ENCODE results near the gene PDCD1.

PDCD1 gene

DNA sequence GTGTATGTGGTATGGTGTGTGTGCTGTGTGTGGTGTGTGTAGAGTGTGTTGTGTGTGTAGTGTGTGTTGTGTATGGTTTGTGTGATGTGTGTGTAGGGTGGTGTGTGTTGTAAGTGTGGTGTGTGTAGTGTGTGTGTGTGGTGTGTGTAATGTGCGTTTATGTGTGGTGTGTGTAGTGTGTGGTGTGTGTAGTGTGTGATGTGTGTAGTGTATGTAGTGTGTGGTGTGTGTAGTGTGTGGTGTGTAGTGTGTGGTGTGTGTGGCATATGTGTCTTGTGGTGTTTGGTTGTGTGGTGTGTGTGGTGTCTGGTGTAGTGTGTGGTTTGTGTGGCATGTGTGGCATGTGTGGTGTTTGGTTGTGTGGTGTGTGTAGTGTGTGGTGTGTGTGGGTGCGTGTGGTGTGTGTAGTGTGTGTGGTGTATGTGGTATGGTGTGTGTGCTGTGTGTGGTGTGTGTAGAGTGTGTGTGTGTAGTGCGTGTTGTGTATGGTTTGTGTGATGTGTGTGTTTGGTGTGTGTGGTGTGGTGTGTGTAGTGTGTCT, 6.8 kb upstream of the PDCD1 start:
- no peak for DNase-seq (ENCODE audit: low spot score)

DNA sequence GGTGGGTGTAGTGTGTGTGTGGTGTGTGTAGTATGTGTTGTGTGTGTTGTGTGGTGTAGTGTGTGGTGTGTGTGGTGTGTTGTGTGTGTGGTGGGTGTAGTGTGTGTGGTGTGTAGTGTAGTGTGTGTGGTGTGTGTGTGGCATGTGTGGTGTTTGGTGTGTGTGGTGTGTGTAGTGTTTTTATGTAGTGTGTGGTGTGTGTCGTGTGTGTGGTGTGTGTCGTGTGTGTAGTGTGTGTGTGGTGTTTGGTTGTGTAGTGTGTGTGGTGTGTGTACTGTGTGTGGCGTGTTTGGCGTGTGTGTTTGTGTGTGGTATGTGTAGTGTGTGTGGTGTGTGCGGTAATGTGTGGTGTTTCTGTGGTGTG, 6.1 kb upstream of the PDCD1 start:
- no peak for DNase-seq (ENCODE audit: low spot score)

DNA sequence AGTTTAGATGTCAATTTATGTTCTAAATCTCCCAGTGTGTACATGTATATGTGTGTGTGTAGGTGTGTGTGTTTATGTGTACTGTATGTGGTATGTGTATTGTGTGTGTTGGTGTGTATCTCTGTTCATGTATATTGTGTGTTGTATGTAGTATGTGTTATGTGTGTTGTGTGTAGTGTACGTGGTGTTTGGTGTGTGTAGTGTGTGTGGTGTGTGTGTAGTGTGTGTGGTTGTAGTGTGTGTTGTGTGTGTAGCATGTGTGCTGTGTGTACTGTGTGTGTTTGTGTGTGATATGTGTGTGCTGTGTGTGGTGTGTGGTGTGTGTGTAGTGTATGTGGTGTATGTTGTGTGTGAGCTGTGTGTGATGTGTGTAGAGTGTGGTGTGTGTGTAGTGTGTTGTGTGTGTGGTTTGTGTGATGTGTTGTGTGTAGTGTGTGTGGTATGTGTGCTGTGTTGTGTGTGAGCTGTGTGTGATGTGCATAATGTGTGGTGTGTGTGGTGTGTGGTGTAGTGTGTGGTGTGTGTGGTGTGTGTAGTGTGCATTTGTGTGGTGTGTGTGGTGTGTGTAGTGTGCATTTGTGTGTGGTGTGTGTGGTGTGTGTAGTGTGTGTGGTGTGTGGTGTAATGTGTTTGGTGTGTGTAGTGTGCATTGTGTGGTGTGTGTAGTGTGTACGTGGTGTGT, 5.6 kb upstream of the PDCD1 start:
- no peak for DNase-seq (ENCODE audit: low spot score)

DNA sequence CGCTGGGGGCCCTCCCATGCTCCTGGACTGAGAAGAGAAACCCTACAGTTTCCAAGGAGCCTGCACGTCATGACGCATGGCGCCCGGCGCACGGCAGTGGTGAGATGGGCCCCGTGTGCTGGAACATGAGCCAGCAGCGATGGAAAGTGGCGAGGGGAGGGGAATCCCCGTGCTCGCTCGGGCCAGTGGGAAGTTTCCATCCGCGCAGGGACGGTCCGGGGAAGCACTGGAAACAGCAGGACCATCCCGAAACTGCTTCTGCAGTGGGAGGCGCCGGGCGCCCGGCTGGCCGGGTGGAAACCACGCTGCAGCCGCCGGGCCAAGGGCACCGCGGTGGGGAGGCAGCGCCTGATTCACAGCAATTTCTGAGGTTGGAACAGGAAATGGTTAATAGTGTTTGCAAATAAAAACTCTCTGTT, 4.9 kb upstream of the PDCD1 start:
- DNase-seq (ENCODE audit: low spot score): no peak

DNA sequence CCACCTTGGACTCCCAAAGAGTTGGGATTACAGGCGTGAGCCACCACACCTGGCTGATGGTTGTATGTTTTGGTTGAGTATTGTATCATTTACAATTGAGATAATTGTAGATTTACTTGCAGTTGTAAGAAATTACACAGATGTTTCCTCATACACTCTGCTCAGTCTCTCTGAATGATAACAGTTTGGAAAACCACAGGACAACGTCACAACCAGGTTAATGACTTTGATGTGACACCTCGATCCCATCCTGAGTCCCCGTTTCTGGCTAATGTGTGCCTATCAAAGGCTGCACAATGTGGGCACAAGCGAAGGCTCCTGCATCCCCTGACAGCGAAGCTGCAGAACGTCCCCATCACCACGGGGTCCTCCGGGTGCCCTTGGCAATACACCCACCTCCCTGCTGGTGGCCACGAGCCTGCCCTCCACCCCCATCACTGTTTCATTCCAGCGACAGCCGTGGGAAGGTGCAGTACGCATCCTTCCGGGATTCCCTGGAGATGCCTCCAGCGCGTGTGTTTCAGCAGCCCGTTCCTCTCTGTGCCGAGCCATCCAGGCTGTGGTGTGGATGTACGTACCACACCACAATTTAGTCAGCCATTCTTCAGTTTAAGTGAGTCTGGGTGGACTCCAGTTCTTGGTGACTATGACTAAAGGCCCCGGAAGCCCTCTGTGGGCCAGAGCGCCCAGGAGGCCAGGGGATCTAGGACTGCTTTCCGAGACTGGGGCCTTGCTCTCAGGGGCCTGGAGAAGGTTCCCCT, 4.3 kb upstream of the PDCD1 start:
- no peak for DNase-seq (ENCODE audit: low spot score)

DNA sequence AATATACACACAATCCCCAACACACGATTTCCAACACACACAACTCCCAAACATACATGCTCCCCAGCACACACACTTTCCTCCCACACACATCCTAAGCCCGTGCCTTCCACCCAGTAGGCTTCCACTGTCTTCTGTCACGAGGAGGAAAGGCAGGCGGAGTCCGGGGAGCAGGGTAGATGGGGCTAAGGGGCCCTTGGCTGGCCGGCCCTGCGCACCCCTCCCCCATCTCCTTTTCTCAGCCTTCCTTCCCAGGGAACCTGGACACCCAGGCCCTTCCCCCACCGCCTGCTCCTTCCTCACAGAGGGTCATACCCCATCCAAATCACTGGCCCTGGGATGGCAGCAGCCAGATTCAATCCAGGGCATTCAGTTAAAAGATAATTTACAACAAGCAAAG, 3.4 kb upstream of the PDCD1 start:
- no peak for DNase-seq (ENCODE audit: low spot score)

DNA sequence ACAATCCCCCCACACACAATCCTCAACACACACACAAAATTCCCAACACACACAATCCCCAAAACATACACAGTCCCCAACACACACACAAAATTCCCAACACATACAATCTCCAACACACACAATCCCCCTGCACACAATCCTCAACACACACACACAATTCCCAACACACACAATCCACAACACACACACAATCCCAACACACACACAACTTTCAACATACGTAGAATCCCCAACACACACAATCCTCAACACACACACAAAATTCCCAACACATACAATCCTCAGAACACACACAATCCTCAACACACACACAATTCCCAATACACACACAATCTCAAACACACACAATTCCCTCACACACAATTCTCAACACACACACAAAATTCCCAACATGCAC, 2.6 kb upstream of the PDCD1 start:
- no peak for DNase-seq (ENCODE audit: low spot score)

DNA sequence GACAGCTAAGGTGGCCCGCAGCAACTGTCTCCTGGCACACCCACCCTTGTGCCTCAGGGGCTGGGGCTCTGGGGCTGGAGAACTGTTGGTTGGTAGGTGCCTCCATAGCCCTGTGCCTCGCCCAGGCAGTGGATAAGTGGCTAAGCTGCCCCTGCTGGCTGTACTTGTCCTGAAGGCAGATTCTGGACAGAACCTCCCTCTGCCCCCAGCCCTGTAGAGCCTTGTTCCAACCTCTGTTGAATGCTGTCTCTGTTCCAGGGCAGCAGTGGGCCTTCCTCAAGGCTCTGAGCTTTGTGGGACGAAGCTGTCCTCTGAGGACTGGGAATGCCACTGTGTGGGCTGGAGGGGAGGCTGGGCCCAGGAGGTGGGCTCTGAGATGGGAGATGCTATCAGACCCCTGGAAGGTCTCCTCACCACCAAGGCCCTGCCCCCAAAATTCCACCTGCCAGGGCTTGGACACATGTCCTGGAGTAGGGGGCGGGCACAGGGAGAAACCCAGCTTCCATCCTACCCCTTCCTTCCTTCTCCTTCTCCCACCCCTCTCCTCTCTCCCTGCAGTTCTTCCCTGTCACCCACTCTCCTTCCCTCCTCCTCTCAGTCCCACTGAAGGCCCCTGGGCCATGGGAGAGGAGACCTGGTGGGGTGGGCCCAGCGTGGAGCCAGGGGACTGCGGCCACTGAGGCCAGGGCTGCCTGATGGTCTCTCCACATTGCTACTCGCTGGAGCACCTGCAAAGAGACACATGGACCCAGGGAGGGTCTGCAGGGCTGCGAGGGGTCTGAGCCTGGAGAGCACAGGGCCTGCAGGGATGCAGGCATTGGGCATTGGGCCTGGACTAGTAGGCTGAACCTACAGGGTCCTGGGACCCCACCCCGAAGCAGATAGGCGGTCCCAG, 1.7 kb upstream of the PDCD1 start:
- no peak for DNase-seq (ENCODE audit: low spot score)

DNA sequence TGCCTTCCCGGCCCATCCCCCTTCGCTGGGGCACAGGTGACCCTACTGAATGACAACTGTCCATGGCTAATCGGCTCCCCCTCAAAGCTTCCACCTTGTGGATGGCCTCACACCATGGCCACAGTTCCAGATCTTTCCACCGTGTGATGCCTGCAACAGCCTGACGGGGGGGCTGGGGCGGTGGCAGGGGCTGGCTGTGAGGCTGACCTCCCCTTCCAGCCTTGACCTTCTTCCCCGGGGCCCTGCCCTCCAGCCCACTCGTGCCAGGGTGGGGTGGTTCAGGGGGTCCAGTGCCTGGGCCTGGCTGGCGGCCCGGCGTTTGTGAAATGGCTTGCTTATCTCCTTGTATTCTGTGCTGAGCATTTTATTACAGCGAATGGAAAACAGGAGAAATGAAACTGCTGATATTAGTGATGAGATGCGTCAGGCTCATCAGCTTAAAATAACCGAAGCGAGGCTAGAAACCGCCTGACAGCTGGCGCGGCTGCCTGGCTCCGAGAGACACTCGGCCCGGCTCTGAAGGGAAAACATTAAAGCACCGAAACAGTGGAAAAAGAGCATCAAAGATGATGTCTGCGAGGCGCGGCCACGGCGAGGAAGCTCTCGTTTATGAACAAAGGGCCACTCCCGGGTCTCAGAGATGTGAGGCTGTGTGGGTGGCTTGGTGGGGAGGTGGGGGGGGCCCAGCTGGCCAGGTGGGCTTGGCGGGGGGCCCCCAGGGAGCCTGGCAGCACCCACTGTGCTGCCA, 916 bp upstream of the PDCD1 start:
- peak; percentile 40 for DNase-seq (ENCODE audit: low spot score)

DNA sequence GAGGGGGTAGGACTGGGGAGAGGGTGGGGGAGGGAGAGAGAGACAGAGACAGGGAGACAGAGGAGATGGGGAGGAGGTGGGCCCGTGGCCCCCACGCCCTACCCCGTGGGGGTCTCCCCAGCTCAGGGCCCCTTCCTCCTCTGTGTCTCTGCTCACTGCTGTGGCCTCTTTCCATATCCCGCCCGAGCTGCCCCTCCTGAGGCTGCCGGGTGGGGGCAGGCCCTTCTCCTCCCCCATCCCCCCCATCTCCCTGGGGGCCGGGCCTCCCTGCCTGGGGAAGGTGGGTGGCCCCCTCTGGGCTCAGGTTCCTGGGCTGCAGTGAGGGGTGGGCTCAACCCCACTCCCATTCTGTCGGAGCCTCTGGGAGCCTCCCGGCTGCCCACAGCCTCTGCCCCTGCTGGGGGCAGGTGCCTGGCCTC, 332 bp upstream of the PDCD1 start:
- DNase-seq (ENCODE audit: low spot score): no peak

DNA sequence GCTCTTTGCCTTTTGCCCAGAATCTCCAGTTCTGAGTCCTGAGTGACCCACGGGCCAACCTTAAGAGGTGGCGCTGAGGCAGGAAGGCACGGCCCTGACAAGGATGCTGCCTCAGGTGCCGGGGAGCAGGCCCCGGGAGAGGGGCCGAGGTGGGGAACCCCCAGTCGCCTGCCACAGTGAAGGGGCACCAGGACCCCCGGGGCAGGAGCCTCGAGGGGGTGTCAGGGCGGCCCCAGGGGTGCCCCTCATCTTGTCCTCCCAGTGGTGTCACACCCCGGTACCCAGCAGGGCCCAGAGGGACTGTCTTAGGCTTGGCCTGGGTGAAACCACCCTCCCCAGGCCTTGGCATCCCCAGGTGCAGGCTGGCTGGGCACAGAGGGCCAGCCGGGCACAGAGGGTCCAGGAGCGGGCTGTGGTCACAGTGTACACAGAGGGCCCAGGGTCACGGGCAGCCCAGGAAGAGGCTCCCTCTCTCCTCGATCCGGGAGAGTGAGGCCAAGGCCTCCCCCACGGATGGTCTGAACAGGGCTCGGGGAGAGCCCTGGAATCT, 1.0 kb downstream of the PDCD1 start:
- DNase-seq (ENCODE audit: low spot score): no peak

DNA sequence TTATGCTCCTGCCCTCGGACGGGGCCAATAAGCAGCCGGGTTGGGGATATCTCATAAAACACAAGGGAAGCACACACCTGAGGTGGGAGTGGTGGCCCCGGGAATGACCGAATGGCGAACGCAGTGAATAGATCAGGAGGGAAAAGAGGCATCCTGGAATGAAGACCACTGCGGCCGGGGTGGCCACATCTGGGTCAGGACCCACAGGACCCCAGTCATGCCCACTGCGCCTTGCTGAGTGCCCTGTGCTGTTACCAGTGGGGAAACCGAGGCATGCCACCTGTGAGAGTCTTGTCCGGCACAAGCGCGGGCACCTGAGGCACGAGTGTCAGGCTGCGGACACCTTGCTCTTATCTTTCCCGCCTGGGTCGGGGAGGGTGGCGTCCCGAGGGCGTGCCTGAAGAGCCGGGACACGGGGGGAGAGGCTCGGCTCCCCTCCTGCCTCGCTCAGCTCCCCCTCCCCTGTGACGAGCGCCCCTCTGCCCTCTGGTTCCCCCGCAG, 1.6 kb downstream of the PDCD1 start:
- DNase-seq (ENCODE audit: low spot score): no peak

DNA sequence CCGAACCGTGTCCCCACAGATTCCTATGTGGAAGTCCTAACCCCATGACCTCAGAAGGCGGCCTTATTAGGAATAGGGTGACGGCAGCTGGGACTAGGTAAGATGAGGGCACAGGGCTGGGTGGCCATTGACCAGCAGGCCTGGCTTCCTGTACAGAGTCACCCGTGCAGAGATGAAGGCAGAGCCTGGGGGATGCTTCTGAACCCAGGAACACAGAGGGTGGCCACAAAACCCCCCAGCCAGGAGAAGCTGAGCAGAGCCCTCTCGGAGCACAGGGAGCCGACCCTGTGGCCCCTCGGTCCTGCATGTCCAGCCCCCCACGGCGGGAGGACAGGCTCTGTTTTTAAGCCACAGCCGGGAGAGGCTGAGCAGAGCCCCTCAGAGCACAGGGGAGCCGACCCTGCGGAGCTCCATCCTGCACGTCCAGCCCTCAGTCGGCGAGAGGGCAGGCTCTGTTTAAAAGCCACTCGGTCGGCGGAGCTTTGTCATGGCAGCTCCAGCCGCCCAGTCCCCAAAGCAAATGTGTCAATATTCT, 2.7 kb downstream of the PDCD1 start:
- no peak for DNase-seq (ENCODE audit: low spot score)

DNA sequence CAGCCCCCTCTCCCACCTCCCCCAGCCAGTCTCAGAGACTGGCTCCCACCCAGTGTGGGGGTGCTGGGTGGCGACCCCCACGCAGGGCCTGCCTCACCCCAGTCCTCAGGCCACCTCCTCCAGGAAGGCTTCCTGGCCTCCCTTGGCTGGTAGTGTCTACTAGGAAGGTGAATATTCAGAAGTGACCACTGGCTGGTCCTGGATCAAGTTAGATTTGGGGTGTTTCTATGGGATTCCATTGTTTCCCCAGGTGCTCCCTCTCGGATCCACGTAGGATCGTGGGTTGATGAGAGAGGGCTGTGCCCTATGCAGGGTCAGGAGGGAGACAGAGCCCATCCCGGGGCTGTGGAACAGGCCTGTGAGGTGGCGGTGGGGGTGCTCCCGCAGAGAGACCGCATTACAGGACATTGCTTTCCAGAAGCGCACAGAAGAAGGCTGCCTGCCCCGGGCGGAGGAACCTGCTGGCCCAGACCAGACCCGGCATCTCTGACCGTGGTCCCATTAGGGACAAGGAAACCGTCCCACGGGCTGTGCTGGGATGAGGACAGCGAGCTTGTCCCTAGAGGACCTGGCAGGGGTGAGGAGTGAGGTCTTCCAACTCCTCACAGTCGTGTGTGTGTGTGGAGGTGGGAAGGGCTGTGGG, 3.3 kb downstream of the PDCD1 start:
- no peak for DNase-seq (ENCODE audit: low spot score)

DNA sequence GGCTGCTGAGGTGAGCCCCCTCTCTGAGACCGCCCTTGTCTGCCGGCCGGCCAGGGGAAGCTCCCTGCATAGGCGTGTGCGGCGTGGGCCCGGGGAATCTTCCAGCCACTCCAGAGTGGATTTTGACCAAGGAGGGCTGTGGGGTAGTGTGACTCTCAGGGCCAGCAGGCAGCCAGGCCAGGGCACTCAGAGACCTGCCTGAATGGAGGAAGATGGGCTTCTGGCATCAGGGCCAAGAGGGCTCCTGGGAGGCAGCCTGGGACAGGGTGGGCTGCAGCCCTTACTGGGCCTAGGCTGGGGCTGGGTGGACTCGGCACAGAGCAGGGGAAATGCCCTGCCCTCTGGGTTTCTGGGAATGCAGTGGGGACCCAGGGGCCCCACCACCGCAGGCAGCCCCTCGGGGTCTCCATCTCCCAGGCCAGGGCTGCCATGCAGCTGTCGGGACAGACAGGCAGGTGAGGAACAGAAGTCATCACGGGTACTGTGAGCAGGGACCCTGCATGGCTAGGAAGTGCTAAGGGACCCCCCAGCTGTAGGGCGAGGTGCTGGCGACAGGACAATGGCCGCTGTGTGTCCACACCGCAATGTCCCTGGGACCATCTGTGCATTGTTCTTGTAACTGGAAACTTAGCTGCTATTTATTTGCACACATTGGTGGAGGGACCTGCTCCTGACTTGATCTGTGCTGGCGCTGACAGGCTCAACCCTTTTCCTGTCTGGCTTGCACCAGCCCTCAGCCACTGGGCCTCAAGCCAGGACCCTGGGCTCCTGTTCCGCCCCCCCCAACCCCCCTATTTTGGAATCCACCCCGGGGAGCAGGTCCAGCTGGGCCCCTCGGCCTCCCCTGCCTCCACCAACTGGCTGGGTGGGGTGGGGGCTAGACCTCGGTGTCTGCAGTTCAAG, 4.1 kb downstream of the PDCD1 start:
- no peak for DNase-seq (ENCODE audit: low spot score)

DNA sequence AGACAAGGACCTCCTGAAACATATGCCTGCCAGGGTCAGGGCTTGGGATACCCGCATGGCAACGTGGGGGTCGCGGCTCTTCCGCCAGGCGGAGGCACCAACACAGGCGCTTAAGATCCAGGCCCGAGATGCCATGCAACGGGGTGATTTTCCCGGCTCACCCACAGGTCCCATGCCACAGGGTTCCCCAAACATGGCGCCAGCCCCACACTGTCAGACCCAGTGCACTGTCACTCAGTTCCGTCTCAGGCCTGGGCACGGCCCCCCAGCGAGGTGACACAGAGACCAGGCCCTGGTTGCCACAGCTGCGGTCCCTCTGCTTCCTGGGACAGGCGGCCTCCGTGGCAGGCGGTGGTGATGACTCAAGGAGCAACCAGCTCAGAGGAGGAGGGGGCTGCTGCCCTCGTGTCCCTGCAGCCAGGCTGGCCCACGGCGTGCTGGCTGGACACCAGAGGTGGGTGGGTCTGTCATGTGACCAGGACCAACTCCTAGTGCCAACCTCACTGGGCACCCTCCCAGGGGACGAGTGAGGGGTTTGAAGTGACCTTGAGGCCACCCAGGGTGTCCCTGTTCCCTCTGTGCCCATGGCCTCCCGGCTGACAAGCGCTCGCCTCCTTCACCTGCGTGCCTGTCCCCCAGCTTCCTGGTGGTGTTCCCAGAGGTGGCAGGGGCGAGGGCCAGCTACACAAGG, 4.9 kb downstream of the PDCD1 start:
- no peak for DNase-seq (ENCODE audit: low spot score)

DNA sequence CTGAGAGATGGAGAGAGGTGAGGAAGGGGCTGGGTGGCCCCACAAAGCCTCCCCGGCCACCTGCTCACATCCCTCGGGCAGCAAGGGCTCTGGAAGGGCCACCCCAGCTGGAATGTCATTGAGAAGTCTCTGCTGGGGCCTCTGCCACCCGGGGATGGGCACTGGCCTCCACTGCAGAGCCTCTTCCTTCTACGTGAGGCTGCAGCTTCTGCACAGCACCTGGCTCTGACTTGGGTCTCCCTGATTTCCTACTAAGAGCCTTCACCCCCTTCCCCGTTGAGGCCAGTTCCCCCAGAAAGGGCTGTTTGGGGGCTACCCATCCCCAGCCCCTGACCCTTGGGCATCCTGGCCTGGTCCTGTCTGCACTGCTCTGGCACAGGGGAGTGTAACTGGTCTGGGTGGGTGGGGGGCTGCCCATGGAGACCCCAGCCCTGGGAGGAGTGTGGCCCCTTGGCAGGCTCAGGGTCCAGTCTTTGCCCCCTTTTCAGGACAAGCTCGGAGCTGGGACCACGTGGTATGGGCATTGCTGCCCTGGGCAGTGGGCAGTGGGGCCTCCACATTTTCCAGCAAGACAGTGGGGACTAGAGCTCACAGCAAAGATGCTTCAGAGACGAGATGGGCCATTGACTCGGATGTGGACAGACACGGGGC, 5.6 kb downstream of the PDCD1 start:
- no peak for DNase-seq (ENCODE audit: low spot score)

Measured in pons (tissue), 1 donor.